GM23248 (cell line): ENCODE measurements around the gene BBOX1. TPM values are rescaled to one million over a fixed set of nuclear protein-coding genes. Genes with fewer than 3 reads are reported as not detected.
"Not testable (repeated sequence)": the region's sequence is repeated elsewhere in the genome, so short reads cannot be mapped to it uniquely, and the experiment has no call there.

Experiments
- DNase-seq: peaks from one replicate; pipeline ENCODE4 v3.0.0-alpha.2; 2015
- H2AFZ ChIP-seq: fragments of 200-600 bp; sonication (generic); 2 replicates; pipeline ENCODE4 v1.6.1; 2016; ENCODE audit warnings: antibody characterized with exemption
- H3F3A ChIP-seq: fragments of 200-600 bp; sonication (generic); 2 replicates; pipeline ENCODE4 v1.6.1; 2016; ENCODE audit warnings: mild to moderate bottlenecking, antibody characterized with exemption, mixed run types; ENCODE audit not compliant: insufficient read depth
- H3K27ac ChIP-seq: fragments of 200-600 bp; sonication (generic); 2 replicates; pipeline ENCODE4 v1.5.1; 2016; ENCODE audit warnings: mild to moderate bottlenecking
- H3K27me3 ChIP-seq: fragments of 200-600 bp; sonication (generic); replicated peaks from 2 replicates; pipeline ENCODE4 v1.6.1; 2016; ENCODE audit warnings: mild to moderate bottlenecking; ENCODE audit not compliant: insufficient read depth
- H3K36me3 ChIP-seq: fragments of 200-600 bp; sonication (generic); 2 replicates; pipeline ENCODE4 v1.6.1; 2016; ENCODE audit warnings: low read depth, mild to moderate bottlenecking
- H3K4me1 ChIP-seq: fragments of 200-600 bp; sonication (generic); 2 replicates; pipeline ENCODE4 v1.6.1; 2016; ENCODE audit warnings: mild to moderate bottlenecking; ENCODE audit not compliant: insufficient read depth
- H3K4me2 ChIP-seq: fragments of 200-600 bp; sonication (generic); one replicate; pipeline ENCODE4 v1.6.1; 2016; ENCODE audit warnings: mild to moderate bottlenecking; ENCODE audit not compliant: unreplicated experiment
- H3K4me3 ChIP-seq: fragments of 200-600 bp; sonication (generic); 2 replicates; pipeline ENCODE4 v1.5.1; 2016; ENCODE audit warnings: mild to moderate bottlenecking
- H3K79me2 ChIP-seq: fragments of 200-600 bp; sonication (generic); 2 replicates; pipeline ENCODE4 v1.6.1; 2016; ENCODE audit warnings: mild to moderate bottlenecking; ENCODE audit not compliant: insufficient read depth
- H3K9ac ChIP-seq: fragments of 200-600 bp; sonication (generic); 2 replicates; pipeline ENCODE4 v1.6.1; 2016; ENCODE audit warnings: mild to moderate bottlenecking
- H3K9me2 ChIP-seq: fragments of 200-600 bp; sonication (generic); 2 replicates; pipeline ENCODE4 v1.6.1; 2016; ENCODE audit warnings: mixed run types, mild to moderate bottlenecking, moderate library complexity; ENCODE audit not compliant: insufficient read depth
- H3K9me3 ChIP-seq: fragments of 200-600 bp; sonication (generic); one replicate; pipeline ENCODE4 v1.6.1; 2017; ENCODE audit warnings: low read depth
- H4K20me1 ChIP-seq: fragments of 200-600 bp; sonication (generic); 2 replicates; pipeline ENCODE4 v1.6.0; 2016; ENCODE audit not compliant: insufficient read depth
- EZH2 ChIP-seq: fragments of 200-600 bp; sonication (generic); IDR thresholded peaks from 2 replicates; pipeline ENCODE4 v1.6.1; 2018; ENCODE audit warnings: antibody characterized with exemption, mild to moderate bottlenecking; ENCODE audit not compliant: insufficient read depth, poor library complexity, severe bottlenecking
- EZH2phosphoT487 ChIP-seq: fragments of 200-600 bp; sonication (generic); IDR thresholded peaks from 2 replicates; pipeline ENCODE4 v1.6.1; 2018; ENCODE audit warnings: antibody characterized with exemption, moderate library complexity, mild to moderate bottlenecking, low read depth; ENCODE audit not compliant: insufficient read depth
- WGBS, 2 experiments: methylation state at CpG; one replicate each; pipeline ENCODE4 v1.1.6; 2015 to 2017; ENCODE audit warnings: low lambda C conversion rate in 2 of 2, low coverage in 1 of 2; ENCODE audit errors: missing lambda C conversion rate in 2 of 2; 5-methylcytosine and 5-hydroxymethylcytosine counted together
- in situ Hi-C: fragments of 300-500 bp; cut with MboI; formaldehyde crosslinking; loops from 2 replicates; pipeline ENCODE4 v1.15.0; 2020
- polyA plus RNA-seq: library from polyadenylated mRNA; unstranded; fragments of >200 nt; fragmentation: Nextera tagmentation; extraction: Ambion mirVana; gene quantifications from 2 replicates; pipeline ENCODE4 v1.2.1, GENCODE V29; 2016
- total RNA-seq: library from RNA; depleted of rRNA; stranded (reverse); fragments of >200 nt; shearing (Covaris generic); gene quantifications from 2 replicates; pipeline ENCODE4 v1.2.3, GENCODE V29; 2014

Gene BBOX1
- total and polyA plus RNA-seq, 2 experiments from 2014 or later = 0.23 TPM; not detected in 1

- peak overlapping the region; percentile 95 for H3K4me3 ChIP-seq
- no peaks in the 10 kb centered on the region for H3K9me3 ChIP-seq
- H3K9me2 ChIP-seq = 0 out of 2 replicates have a peak, but pooled peaks cover 4% of the 10 kb centered on the region
- peak; percentile 46 for DNase-seq
- in situ Hi-C loops = loop anchor here (25.0 kb wide), 1 partner anchor 493 kb away; no protein-coding TSS in a partner anchor
- H4K20me1 ChIP-seq = no peaks in the 10 kb centered on the region
- H3K9ac ChIP-seq = peak overlapping the region; percentile 80
- peaks cover 37% of the 10 kb centered on the region for H3K79me2 ChIP-seq
- peak overlapping the region; percentile 89 for H2AFZ ChIP-seq
- H3K4me1 ChIP-seq = peaks cover 35% of the 10 kb centered on the region
- H3K27ac ChIP-seq = 0 out of 2 replicates have a peak overlapping the region, but pooled peaks have one; percentile 22
- no peak for TF ChIP-seq EZH2
- TF ChIP-seq EZH2phosphoT487 = no peak
- H3F3A ChIP-seq = peaks cover 26% of the 10 kb centered on the region
- peak overlapping the region; percentile 92 for H3K4me2 ChIP-seq
- H3K36me3 ChIP-seq = no peaks in the 10 kb centered on the region
- WGBS, 2 experiments = 4 to 5% methylated on average over 18 of the region's 19 CpGs
- H3K27me3 ChIP-seq = no peaks in the 10 kb centered on the region
Measured at GRCh38 chr11:26994631-26995095, 46.0 kb upstream of the BBOX1 start.

GRCh38 chr11:26995701-26996460 lies 44.7 kb upstream of the BBOX1 start:
- DNase-seq = peak; percentile 35
- Histone ChIP-seq H3K36me3 (no peaks in the 10 kb centered on the region), H3K79me2 (peaks cover 37% of the 10 kb centered on the region), H3K9me2 (0 out of 2 replicates have a peak, but pooled peaks cover 4% of the 10 kb centered on the region), H2AFZ (peak overlapping the region; percentile 89; the same call in 1 of the 2 replicates), H3K9me3 (no peaks in the 10 kb centered on the region), H3K4me1 (peaks cover 36% of the 10 kb centered on the region), H3K27me3 (no peaks in the 10 kb centered on the region), H3K27ac (no peak overlapping the region), H3K9ac (peak overlapping the region; percentile 80), H4K20me1 (no peaks in the 10 kb centered on the region), H3K4me3 (peak overlapping the region; percentile 95), H3K4me2 (peak overlapping the region; percentile 92), H3F3A (peaks cover 27% of the 10 kb centered on the region)
- no peak for TF ChIP-seq EZH2
- no peak for TF ChIP-seq EZH2phosphoT487
- in situ Hi-C loops = loop anchor here (25.0 kb wide), 1 partner anchor 491 kb away; no protein-coding TSS in a partner anchor
- WGBS, 2 experiments = 0 to 5% methylated on average over 1 of the region's 1 CpG

- no peaks in the 10 kb centered on the region for H3K9me2 ChIP-seq
- no peaks in the 10 kb centered on the region for H4K20me1 ChIP-seq
- no peak overlapping the region for H3K9ac ChIP-seq
- H3K79me2 ChIP-seq = peaks cover 37% of the 10 kb centered on the region
- in situ Hi-C loops = loop anchor here (25.0 kb wide), 1 partner anchor 490 kb away; no protein-coding TSS in a partner anchor
- H2AFZ ChIP-seq = no peak overlapping the region
- no peaks in the 10 kb centered on the region for H3K9me3 ChIP-seq
- H3K36me3 ChIP-seq = no peaks in the 10 kb centered on the region
- H3K27me3 ChIP-seq = no peaks in the 10 kb centered on the region
- H3K4me2 ChIP-seq = no peak overlapping the region
- no peak overlapping the region for H3K4me3 ChIP-seq
- TF ChIP-seq EZH2phosphoT487 = no peak
- no peak for TF ChIP-seq EZH2
- WGBS, 2 experiments = 54 to 63% methylated on average over 2 of the region's 2 CpGs
- H3K4me1 ChIP-seq = peaks cover 35% of the 10 kb centered on the region
- H3K27ac ChIP-seq = no peak overlapping the region
- H3F3A ChIP-seq = peaks cover 17% of the 10 kb centered on the region
- no peak for DNase-seq
Measured at GRCh38 chr11:26997378-26997777, 43.2 kb upstream of the BBOX1 start.

GRCh38 chr11:27001136-27001730 lies 39.4 kb upstream of the BBOX1 start:
- H3K27me3 ChIP-seq, H3K36me3 ChIP-seq, H3K9ac ChIP-seq, H3K4me3 ChIP-seq, H3K4me2 ChIP-seq, H3K9me3 ChIP-seq, H3K9me2 ChIP-seq, H4K20me1 ChIP-seq, in situ Hi-C loops, H3F3A ChIP-seq: not testable (repeated sequence)
- H2AFZ ChIP-seq = 0 out of 2 replicates have a peak overlapping the region, but pooled peaks have one; percentile 0
- peaks cover 15% of the 10 kb centered on the region for H3K4me1 ChIP-seq
- DNase-seq = peak; percentile 28
- H3K79me2 ChIP-seq = peaks cover 11% of the 10 kb centered on the region
- WGBS, 2 experiments = 1 to 3% methylated on average over 4 of the region's 4 CpGs
- peak overlapping the region; percentile 32; the same call in 1 of the 2 replicates for H3K27ac ChIP-seq
